Thyroid gland (tissue), 4 donors: ENCODE data around the gene CD59.

ENCODE experiments used
- CTCF ChIP-seq, 6 experiments: fragments of 200-600 bp in 3 of 6; fragments of 450-650 bp in 3 of 6; sonication (generic) in 3 of 6; IDR thresholded peaks; one replicate each; pipeline ENCODE4 v1.5.1; 2016 to 2019; ENCODE audit warnings: antibody characterized with exemption in 6 of 6, mild to moderate bottlenecking in 2 of 6, inconsistent platforms in 1 of 6, moderate library complexity in 1 of 6
- POLR2A ChIP-seq, 2 donors: fragments of 450-650 bp; IDR thresholded peaks; one replicate each; pipeline ENCODE4 v1.6.1; 2017; ENCODE audit warnings: antibody characterized with exemption in 2 of 2, mild to moderate bottlenecking in 2 of 2, moderate library complexity in 1 of 2

- TF ChIP-seq POLR2A (IDR thresholded peaks at IDR 0.05) (peak in 1 of 2 donors; percentile 46), CTCF (IDR thresholded peaks at IDR 0.05) (no peak)
These were observed 44.2 kb downstream of the CD59 start for GRCh38 chr11:33692013-33692504.
